HG03039 (cell line): ENCODE results near the gene CTPS2.
"Not testable (repeated sequence)": the region's sequence is repeated elsewhere in the genome, so short reads cannot be mapped to it uniquely, and the experiment has no call there.

ENCODE experiments used
- ATAC-seq: cut with Tn5 transposase; IDR thresholded peaks from one replicate; pipeline ENCODE4 v1.9.1; 2021; ENCODE audit warnings: mild to moderate bottlenecking, moderate library complexity; ENCODE audit not compliant: unreplicated experiment

The CTPS2 gene

DNA sequence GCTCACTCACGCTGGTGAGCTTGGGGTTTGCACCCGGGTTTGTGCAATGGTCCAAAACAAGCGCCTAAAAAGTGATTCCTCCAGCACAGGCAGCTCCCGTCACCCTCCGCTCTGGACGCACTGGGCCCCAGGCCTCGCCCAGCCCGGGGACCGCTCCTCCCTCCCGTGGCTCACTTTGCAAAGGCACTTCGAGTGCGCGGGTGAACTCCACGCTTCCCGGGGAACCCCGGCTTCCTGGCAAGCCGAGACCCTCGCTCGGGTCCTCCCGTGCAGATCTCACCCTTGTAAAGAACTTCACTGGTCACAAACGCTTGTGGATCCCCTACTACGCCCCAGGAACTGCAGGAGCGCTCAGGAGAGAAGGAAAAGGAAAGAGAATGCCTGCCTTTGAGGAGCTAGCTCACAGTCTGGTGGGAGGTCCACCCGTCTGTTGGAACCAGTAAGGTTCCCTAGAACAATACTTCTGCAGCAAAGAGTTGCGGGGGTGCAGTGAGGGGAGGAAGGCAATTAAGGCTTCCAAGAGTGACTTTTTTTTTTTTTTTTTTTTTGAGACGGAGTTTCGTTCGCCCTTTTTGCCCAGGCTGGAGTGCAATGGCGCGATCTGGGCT is at the start of gene CTPS2:
CTPS2 (minus strand) TSS at position 122 of the 608 bp plus-strand sequence. CDS start 9,767 bp downstream, outside the sequence.
- ATAC-seq = peak; percentile 73

GRCh38 chrX:16761500-16761899 is 49.0 kb upstream of the CTPS2 start:
- ATAC-seq = not testable (repeated sequence)

GRCh38 chrX:16756724-16757123 is 44.3 kb upstream of the CTPS2 start:
- ATAC-seq = no peak

- no peak for ATAC-seq
Observed at GRCh38 chrX:16754019-16754418, 41.5 kb upstream of the CTPS2 start.

DNA sequence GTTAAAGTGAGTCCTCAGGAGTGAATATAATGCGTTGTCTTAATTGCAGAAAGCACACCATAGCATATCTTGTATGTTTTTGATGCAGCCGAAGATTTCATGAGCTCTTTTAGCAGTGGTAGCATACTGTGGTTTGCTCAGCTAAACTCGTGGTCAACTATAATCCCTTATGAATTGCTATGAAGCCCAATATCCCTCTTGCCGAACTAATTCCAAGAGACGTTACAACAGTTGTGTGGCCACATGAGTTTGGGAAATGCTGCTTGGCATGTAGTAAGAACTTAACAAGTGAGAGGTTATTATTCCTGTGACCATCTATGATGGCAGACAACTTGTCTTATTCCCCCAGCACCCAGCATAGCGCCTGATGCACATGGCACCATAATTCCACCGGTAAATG is 37.7 kb upstream of the CTPS2 start:
- no peak for ATAC-seq

DNA sequence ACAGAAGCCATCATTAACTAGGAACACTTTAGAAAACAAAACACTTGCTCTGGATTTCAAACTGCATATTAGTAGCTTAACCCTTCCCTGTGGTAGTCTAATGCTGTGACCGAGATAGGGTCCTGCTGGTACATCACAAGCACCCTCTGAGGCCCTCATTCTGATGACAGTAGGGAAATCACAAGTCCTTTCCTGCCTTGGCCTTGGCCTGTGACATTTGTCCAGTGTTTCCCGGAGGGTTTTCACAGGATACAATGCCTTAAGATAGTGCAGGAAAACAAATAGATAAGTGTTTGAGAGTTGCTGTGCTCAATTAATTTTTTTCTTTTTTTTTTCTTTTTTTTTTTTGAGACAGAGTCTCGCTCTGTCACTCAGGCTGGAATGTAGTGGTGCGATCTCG is 36.0 kb upstream of the CTPS2 start:
- no peak for ATAC-seq

- ATAC-seq = no peak
Observed at GRCh38 chrX:16745659-16746058, 33.2 kb upstream of the CTPS2 start.

DNA sequence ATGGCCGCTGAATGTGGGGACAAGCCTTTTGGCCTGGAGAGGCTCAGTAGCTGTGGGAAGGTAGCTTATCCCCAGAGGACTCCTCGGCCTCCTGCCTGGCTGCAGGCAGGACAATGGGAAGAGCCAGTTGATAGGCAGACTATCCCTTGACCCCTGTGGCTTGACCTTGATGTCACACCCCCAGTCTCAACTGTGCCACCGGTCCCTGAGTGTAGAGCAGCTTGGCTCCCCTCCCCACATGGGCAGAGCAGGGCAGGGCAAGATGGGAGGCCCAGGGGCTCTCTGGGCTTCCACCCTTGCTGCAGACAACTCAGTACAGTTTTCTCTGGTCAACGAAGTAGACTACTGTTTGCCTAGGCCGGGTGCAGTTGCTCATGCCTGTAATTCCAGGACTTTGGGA is 32.6 kb upstream of the CTPS2 start:
- no peak for ATAC-seq

DNA sequence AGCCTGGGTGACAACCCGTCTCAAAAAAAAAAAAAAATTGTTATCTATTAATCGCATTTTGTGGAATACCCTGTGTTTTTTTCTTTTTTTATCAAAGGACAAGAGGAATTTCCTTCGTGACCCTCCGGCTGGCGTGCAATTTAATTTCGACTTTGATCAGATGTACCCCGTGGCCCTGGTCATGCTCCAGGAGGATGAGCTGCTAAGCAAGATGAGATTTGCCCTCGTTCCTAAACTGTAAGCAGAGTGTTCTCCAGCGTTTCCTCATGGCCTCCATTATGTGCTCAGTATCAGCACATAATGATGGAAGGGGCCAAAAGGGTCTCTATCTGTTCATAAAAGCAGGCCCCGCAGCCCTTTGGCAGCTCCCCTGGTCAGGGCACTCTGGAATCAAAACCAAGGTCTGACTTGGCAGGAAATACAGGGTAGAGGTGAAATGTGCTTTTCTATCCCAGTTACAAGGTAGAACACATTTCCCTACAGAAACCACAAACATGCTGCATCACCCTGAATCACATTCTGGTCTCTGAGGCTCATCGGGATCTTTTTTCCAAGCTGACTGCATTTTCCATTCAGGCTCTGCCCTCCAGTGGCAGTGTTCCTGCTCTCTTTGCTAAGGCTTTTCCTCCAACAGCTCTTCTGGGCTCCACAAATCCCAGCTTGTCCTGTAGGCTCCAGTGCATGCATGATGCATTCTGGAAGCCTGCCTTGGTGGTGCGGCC is 31.3 kb upstream of the CTPS2 start:
- ATAC-seq = no peak

GRCh38 chrX:16739574-16739973 is 27.1 kb upstream of the CTPS2 start:
- no peak for ATAC-seq

- no peak for ATAC-seq
Observed at GRCh38 chrX:16737024-16737423, 24.6 kb upstream of the CTPS2 start.

- ATAC-seq = no peak
Observed at GRCh38 chrX:16733013-16733412, 20.5 kb upstream of the CTPS2 start.

- ATAC-seq = no peak
Observed at GRCh38 chrX:16730450-16730849, 18.0 kb upstream of the CTPS2 start.

DNA sequence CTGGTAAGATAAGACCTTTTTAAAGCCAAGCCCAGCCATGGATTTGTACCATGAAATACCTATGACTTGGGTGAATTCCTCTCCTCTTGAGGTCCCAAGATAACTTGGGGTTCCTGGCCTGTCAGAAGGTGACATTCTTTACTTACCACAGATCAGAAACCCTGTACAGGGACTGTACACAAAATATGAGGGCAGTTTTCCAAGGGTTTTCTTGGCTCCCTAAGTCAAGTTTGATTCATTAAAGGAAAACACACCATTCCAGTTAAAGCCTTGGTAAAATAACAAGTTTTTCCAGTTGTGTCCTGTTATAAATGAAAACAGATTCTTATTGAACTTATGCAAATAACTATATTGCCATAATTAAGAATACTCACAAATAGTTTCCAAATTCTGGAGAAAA is 15.2 kb upstream of the CTPS2 start:
- ATAC-seq = no peak

DNA sequence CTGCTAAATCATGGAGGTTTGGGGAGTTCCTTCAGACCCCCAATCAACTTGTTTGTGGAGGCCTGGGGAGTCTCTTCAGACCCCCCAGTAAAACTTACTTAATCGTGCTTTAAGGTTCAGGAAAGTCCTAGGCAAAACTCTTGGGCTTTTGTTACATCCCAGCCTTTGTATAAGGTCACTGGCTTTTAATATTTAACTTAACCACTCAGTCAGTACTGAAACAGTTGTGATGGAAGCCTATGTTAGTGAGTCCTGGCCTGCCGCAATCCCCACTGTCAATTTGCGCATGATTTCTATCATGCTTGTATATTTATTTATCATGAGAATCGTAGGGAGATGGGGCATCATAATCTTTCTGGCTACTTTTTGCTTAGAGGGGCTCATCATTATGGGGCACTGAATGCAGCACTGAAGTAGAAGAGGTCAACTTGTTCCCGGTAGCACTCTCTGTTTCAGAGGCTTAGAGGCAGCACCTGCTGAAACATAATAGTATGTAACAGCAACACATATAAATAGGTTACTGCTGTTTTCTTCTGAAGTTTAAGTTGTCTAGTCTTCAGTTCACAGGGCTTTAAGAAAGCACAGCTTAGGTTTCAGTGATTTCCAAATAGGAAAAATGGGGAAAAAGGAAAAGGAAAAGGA is 14.0 kb upstream of the CTPS2 start:
- ATAC-seq = not testable (repeated sequence)

- no peak for ATAC-seq
Observed at GRCh38 chrX:16725072-16725471, 12.6 kb upstream of the CTPS2 start.

DNA sequence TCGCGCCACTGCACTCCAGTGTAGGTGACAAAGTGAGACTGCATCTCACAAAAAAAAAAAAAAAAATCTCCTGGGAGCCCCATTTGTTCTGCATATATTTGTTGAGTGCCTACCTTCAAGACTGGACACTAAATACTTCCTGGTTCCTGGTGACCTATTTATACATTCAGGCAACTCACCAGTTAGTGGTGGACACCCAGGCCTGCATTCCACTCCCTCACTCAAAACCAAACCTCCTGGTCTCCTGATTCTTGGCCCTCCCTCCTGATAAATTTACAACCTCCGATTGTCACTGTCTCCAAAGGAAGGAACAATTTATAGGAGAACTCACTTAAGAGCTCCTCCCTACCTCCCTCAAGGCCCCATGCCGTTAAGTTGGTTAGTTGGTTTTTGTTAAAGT is 10.0 kb upstream of the CTPS2 start:
- no peak for ATAC-seq

DNA sequence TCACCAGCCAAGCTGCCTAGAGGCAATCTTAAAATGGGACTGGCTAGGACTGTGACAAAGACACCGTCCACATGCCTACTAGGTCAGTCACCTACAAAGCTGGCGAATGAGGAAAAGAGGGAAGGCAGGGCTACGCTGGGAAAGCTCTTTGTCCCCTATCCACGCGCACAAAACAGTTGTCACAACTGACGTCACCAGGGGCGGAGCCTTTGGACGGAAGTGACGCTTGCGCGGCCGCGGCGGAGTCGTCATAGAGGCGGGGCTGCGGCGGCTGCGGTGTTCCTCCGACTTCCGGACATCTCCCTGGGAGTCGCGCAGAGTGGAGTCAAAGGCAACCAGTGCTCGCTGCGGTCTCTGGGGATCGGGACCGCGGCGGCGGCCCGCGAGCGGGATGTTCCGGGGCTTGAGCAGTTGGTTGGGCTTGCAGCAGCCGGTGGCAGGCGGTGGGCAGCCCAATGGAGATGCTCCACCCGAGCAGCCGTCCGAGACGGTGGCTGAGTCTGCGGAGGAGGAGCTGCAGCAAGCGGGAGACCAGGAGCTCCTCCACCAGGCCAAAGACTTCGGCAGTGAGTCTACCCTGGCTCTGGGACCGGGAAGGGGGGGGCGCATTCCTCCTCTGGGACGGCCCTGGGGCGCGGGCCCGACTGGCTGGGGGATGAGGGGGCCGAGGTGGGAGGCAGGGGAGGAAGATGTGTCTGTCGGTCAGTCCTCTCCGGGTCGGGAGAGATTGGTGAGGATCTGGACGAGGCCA is 7.0 kb upstream of the CTPS2 start, which contains the start of gene SYAP1:
SYAP1 (plus strand) TSS at position 279 of the 751 bp plus-strand sequence; CDS start at position 392, 113 bp downstream.
- peak; percentile 97 for ATAC-seq

GRCh38 chrX:16718824-16719333 is 6.4 kb upstream of the CTPS2 start:
- ATAC-seq = no peak

- not testable (repeated sequence) for ATAC-seq
Observed at GRCh38 chrX:16716451-16716850, 4.0 kb upstream of the CTPS2 start.

GRCh38 chrX:16715638-16716037 is 3.2 kb upstream of the CTPS2 start:
- ATAC-seq = not testable (repeated sequence)
